Ramos (cell line): ENCODE data around the gene MTAP.

Source experiments
- in situ Hi-C: fragments of 300-500 bp; cut with MboI; formaldehyde crosslinking; loops from one replicate; pipeline ENCODE4 v1.14.3; 2022; ENCODE audit warnings: low sequenced_read_pairs; ENCODE audit not compliant: unreplicated experiment

Gene MTAP

DNA sequence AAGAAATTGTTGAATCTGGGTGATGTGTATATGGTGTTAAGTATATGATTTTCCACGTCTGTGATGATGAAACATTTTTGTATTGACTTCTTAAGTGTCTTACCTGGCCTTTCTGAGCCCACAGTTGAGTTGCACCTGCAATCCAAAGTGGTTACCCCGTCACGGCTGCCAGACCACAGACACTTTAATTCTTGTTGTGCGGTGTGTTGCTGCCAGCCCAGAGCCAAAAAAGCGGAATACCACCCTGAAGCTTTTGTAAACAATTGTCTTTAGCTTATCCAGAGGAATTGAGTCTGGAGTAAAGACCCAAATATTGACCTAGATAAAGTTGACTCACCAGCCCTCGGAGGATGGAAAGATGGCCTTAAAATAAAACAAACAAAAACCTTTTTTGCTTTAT lies 35.1 kb downstream of the MTAP start:
- in situ Hi-C loops: no loop called here

DNA sequence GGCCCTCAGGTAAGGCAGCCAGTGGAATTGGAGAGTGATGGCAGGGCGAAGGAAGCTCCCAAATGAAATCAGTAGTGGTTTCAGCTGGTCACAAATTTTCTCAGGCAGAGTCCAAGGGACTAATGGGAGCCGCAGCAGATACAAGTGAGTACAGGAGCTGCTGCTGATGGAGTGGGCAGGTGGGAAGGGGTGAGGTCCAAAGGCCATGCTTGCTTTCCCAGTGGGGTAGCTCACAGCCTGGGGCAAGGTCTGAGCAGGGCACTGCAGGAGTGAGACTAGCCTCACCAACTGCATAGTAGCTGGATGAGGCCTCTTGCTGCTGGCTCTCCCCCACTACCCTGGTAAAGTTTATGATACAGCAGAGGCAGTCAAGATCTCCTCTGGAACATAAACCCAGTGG lies 38.2 kb downstream of the MTAP start:
- in situ Hi-C loops: no loop called here

DNA sequence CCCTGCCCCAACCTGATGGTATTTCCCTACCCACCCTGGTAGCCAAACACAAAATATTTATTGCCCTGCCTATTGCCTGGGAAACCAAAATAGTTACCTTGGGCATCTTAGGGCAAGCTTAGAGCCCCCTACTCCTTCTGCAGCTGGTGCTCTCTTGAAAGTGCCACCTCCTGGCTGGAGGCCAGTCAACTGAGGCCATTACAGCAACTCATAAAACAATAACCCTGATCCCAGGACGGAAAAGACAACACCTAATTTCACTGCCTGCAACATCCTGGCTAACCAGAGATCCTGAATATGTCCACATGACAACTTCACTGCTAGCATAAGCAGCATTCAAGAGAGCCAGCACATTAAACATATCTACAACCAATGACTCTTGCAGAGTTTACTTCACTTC lies 38.7 kb downstream of the MTAP start:
- in situ Hi-C loops: no loop called here

DNA sequence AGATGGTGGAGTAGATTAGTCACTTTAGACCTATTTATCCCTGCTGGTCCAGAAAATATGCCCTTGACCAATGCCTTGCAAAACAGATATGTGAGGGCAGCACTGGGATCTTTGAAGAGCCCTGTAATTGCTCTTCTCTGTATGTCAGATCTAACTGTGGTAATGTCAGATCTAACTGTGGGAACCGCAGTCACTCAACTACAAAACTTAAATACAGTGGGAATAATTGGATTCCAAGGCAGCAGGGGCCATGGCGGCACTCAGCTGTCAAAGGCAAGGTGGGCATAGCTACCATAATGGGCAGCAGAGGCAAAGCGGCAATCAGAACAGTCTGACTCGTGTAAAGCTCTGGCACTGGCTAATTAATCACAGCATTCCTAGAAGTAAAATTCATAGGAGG lies 46.2 kb downstream of the MTAP start:
- in situ Hi-C loops: no loop called here

DNA sequence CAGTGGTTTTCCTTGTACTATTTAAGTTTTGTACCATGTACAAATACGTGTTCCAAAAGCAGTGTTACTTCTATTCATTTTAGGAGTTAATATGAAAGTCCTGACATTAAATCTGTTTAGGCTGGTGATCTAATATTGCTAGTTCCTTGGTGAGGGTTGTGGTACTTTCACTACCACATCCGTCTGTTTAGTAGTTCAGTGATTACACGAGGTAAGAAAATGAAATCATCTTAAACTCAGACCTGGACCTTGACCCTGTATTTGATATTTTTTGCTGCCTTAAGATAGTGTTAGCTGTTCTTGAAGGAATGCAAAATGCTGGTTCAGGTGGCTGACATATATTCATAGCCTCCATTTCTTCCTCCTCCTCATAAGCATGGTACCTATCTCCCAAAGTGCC lies 50.3 kb downstream of the MTAP start:
- in situ Hi-C loops: no loop called here

DNA sequence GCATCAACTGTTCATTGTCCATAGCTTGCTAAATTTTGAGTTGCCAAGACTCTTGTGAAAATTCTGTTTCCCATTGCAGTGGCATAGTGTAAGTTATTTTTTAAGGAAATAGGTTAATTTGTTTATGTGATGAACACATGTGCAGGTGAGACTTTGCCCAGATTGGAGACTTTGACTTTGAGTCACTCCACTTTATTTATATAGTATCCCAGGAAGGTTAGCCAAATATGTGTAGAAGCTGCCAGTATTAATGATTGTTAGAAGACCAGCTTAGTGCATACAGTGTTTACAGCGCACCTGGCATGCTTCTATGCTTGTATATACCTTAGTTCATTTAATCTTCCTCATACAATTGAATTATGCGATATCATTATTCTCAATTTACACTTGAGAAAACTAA lies 51.0 kb downstream of the MTAP start:
- in situ Hi-C loops: no loop called here

DNA sequence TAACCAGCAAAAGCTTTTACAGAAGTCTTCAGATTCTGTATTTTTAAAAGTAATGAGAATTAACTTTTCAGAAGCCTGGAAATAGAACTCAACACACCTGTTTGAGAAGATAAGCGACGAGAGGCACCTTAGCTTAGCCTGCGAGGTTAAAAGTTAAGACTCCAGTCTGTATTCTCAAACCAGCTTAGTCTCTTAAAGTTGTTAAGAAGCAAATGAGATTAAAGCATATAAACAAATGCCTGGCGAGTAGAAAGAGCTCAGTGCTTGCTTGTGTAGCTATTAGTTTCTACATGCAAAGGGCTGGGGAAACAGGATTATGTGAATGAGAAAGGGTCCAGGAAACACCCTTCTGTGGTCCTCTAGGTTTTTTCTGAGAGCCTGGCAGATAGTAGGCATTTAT lies 51.7 kb downstream of the MTAP start:
- in situ Hi-C loops: no loop called here

DNA sequence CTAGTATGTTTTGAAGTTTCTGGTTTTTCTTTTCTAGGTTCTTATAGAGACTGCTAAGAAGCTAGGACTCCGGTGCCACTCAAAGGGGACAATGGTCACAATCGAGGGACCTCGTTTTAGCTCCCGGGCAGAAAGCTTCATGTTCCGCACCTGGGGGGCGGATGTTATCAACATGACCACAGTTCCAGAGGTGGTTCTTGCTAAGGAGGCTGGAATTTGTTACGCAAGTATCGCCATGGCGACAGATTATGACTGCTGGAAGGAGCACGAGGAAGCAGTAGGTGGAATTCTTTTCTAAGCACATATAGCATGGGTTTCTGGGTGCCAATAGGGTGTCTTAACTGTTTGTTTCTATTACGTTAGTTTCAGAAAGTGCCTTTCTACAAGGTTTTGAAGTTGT lies 52.2 kb downstream of the MTAP start:
- in situ Hi-C loops: no loop called here

DNA sequence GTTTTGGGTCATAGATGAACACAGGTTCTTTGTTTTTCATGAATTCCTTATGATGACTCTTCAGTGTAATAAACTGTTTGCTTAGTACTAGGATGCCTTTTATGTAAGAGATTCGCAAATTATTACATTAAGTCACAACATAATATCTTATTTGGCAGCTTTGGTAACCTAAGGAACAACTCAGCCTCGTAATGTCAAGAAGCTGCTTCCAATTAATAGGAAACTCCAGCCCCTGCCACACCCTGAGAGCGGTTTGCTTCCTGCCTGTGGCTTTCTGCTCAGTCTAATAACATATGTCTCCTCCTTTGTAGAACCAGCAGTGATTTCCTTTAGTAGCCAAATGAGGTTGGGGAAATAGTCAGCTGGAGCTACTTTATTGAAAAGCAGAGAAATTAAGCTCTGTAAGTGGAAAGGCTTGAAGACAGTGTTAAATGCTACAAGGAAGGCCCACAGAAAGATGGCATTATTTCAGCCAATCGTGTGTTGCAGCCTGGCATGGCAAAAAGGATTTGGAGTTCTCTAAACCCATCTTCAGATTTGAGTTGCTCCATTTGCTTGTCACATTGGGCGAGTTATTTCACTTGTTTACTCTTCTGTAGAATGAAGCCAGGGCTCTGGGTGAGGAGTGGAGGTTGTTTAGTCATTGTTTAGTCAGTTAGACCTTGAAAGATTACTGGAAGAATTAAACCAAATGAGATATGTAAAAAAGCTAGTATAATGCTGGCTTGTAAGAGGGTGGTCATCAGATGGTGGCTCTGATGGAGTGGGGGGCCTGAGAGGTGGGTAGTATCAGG lies 54.1 kb downstream of the MTAP start:
- in situ Hi-C loops: no loop called here

DNA sequence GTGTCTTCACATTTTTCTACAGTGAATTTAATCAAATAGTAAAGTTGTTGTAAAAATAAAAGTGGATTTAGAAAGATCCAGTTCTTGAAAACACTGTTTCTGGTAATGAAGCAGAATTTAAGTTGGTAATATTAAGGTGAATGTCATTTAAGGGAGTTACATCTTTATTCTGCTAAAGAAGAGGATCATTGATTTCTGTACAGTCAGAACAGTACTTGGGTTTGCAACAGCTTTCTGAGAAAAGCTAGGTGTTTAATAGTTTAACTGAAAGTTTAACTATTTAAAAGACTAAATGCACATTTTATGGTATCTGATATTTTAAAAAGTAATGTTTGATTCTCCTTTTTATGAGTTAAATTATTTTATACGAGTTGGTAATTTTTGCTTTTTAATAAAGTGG lies 60.4 kb downstream of the MTAP start:
- in situ Hi-C loops: no loop called here

DNA sequence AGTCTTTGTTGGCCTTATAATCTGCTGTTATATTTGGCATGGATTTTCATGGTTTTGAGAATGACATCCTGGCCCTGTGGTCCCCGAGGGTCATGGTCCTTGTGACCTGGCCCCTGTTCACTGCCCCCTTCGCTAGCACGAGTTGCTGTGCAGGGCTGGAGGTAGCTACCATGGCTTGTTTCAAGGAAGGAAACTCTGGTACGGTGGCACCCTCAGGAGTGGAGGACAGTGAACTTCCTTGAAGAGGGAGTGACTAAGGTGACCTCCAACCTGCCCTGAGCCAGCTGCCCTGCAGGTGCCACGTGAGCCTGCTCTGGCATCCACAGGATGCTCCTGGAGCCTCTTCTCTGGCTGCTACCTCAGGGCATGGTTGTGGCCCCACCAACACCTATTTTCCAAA lies 62.1 kb downstream of the MTAP start:
- in situ Hi-C loops: no loop called here

DNA sequence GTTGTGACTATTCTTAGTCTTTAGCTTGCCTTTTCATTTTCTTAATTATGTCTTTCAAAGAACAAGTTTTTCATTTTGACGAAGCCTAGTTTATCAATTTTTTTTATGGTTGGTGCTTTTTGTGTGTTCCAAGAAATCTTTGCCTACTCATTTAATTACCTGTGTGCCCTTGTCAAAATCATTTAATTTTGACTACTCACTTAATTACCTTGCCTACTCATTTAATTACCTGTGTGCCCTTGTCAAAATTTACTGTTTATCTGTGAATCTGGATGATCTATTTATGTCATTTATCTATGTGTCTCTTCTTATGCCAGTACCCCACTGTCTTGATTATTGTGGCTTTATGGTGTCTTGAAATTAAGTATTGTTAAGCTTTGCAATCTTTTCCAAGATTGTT lies 63.9 kb downstream of the MTAP start:
- in situ Hi-C loops: no loop called here

DNA sequence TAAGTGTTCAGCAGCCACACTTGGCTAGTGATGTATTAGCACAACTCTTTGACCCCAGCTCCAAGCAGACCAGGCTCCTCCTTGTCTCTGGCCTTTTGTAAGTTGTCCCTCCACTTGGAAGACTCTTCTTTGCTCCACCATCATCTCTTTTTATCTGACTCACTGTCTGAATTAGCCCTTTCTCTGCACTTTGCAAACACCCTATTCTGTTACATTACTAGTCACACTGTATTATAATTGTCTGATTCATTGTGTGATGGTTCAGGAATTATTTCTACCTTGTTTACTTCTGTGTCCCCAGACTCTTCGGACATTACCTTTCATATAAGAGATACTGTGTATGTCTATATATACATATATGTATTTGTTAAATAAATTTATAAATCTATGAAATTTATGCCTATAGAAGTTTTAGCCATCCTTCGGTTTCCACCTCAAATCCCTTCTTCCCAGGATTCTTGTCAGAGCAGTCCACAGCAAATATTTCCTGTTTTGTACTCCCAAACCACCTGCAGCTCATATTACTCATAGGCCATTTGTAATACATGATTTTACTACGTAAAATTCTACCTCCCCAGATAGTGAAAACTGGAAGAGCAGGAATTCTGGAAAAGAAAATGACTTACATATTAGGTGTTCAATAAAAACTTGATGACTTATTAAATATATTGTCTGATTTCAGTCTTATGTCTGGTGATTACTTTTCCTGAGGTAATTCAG lies 69.0 kb downstream of the MTAP start:
- in situ Hi-C loops: no loop called here

DNA sequence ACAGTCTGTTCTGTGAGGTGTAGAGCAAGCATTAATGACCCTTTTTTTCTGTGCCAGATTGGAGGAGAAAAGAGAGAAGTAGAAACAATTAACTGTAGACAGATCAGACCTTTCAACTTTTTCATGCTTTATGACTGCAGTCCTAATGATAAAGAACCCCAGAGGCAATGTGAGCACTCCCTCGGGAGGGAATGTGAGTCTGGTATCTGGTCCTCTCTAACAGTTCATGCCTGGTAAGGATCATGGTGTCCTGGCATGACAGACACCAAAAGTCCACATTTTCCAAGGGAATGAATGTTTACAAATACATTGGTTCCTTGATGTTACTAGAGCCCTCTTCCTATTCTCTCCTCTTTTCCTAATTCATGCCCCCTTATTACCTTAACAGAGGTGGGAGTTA lies 70.3 kb downstream of the MTAP start:
- in situ Hi-C loops: no loop called here

DNA sequence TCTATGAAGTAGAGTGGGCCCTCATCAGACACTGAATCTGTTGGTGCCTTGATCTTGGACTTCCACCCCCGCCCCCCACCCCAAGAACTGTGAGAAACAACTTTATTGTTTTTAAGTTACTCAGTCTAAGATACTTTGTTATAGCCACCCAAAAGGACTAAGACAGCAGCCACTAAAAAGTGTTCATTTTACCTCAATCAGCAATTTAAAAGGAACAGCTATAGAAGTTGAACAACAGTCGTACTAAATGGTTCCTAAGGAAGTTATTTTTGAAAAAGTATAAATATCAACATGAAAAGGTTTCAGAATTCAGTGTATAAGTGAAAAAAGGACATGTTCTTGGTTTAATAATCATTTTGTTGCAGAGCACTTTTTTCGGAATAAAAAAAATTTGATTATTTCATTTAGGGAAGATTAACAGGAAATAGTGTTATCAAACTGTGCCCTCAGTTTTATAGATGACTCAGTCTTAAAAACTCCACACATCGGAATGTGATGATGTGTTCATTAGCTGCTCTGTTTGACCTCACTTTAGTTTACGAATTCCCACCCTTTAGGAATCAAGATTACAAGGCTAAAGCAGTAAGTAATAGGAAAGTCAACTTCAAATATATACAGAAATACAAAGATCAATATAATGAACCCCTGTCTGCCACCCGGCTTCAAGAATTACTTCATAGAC lies 71.2 kb downstream of the MTAP start:
- in situ Hi-C loops: no loop called here

DNA sequence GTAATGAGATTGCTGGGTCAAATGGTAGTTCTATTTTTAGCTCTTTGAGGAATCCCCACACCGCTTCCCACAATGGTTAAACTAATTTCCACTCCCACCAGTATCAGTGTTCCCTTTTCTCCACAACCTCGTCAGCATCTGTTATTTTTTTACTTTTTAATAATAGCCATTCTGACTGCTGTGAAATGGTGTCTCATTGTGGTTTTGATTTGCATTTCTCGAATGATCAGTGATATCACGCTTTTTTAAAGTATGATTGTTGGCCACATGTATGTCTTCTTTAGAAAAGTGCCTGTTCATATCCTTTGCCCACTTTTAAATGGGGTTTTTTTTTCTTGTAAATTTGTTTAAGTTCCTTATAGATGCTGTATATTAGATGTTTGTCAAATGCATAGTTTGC lies 73.5 kb downstream of the MTAP start:
- in situ Hi-C loops: no loop called here

DNA sequence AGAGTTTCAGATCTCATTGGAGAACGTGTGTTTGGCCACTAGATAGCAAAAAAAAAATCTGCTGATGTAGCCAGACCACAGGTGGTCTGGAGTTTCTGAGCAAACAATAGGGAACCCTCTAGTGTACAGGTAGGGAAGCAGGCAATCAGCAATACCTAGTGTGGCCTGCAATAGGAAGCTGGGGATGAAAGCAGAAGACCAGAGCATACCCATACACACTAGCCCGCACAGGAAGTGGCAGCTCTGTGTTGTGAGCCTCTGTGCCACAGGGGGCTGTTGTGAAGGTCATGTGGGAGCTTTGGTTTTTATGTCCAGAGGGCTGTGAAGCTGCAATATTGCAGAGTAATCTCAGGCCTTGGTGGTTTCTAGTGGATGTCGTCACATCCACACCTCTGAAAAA lies 81.2 kb downstream of the MTAP start:
- in situ Hi-C loops: no loop called here

DNA sequence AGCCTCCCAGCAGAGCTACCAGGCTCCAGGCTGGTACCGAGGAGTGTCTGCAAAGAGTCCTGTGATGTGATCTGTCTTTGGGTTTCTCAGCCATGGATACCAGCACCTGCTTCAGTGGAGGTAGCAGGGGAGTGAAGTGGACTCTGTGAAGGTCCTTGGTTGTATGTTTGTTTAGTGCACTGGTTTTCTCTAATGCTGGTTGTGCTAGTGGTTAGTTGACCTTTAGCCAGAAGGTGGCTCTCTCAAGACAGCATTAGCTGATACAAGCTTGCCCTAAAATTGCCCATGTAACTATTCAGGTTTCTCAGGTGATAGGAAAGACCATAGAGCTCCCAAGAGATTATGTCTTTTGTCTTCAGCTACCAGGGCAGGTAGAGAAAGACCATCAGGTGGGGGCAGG lies 87.2 kb downstream of the MTAP start:
- in situ Hi-C loops: no loop called here

DNA sequence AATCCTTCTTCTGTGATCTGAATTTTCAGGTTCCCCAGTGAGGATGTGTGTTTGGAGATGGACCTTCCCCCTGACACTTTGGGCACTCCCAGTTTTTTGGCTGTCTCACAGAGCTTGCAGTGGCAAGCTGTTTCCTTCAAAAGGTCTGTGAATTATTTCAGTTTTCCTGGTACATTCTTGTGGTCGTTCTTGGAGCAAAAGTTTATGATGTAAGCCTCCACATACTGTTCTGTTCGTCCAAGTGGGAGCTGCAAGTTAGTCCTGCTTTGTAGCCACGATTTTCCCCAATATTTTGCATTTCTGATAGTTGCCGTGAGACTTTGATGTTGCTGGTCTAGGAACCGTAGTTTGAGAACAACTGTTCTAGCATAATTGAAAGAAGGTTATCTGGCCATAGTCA lies 88.3 kb downstream of the MTAP start:
- in situ Hi-C loops: no loop called here

DNA sequence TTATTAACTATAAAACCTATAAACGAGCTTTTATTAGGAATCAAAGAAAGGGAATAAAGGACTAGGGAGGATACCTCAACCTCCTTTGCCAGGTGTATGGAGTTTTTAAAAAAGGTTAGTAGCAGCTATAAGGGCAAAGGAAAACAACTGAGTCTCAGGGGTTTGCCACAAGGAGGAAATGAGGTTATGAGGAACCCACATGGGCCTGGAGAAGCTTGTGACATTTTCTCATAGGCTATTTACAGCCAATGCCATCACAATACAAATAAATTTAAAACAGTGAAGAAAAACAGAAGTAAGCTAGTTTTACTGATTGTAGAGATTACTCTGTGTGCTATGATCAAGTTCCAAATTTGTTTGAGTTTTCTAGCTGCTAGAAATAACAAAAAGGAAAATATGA lies 99.1 kb downstream of the MTAP start:
- in situ Hi-C loops: no loop called here

DNA sequence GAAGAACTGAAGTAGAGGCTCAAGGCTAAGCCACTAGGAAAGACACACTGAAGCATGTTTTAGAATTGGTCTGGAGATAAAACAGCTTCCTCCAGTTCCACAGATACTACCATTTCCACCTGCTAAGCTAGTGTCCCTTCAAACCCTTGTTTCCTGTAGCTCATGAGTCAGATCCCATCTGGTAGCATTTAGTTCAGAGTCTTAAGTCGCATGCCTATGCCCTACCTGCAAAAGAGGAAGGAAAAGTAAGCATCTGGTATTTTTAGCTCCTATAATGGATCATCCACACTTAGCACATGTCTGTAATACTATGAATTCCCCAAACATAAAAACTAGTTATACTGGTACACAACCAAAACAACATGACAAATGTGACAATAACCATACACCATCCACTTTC lies 99.7 kb downstream of the MTAP start:
- in situ Hi-C loops: no loop called here
